Loucy (cell line): Measurements from ENCODE around the gene PTGR3.

ENCODE experiments used
- CTCF ChIP-seq: fragments of 200-600 bp; sonication (generic); conservative IDR thresholded peaks from 2 replicates; pipeline ENCODE4 v1.5.1; 2014; ENCODE audit warnings: mild to moderate bottlenecking, antibody characterized with exemption, low read length
- EZH2phosphoT487 ChIP-seq: fragments of 200-600 bp; IDR thresholded peaks from 2 replicates; pipeline ENCODE4 v1.6.1; 2018; ENCODE audit warnings: antibody characterized with exemption, mild to moderate bottlenecking, moderate library complexity, borderline replicate concordance

DNA sequence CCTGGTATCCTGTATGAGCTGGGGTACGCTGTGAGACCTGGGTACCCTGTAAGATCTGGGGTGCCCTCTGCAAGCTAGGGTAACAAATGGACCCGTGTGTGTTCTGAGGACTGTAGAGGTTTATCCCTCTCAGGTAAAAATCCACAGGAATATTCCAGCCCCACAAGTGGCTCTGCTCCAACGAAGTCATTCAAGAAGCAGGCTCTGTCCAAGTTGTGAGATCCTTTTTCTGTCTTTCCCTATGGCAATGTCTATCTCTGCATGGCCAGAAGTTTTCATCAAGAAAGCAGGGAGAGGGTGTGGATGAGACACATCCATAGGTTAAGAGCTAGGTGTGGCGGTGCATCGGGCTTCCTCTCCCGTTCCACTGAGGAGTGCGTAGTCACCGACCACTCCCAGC is 43.0 kb downstream of the PTGR3 start:
- TF ChIP-seq CTCF: no peak
- no peak for TF ChIP-seq EZH2phosphoT487
